Sciatic nerve (tissue), 2 donors: Measurements from ENCODE around the gene SPRR1A. TPM values are rescaled to one million over a fixed set of nuclear protein-coding genes. Genes with fewer than 3 reads are reported as not detected.
"Not testable (repeated sequence)": the region's sequence is repeated elsewhere in the genome, so short reads cannot be mapped to it uniquely, and the experiment has no call there.

ENCODE experiments used
- ATAC-seq: fragments of 200-7000 bp; cut with Tn5 transposase; one replicate; pipeline ENCODE4 v1.9.1; 2020; ENCODE audit warnings: mild to moderate bottlenecking, moderate library complexity
- DNase-seq: peaks from one replicate; pipeline ENCODE4 v3.0.0-alpha.2; 2020; ENCODE audit warnings: low spot score
- intact Hi-C: fragments of 100-400 bp; cut with DNase I; formaldehyde crosslinking; loops from one replicate; pipeline ENCODE4 v1.14.2; 2022
- total RNA-seq: library from RNA; stranded (reverse); fragmentation: NEBNext Ultra II Directional; extraction: Animal tissue kit (Norgen Biotek cat#: 25700); gene quantifications from one replicate; pipeline ENCODE4 v1.2.1, GENCODE V29; 2021
- donor health status: DM: no; HTN: no; CAD: no.
- donor health status: DM: no; HTN: no; CAD: no.

The SPRR1A gene
- total RNA-seq, 1 donor from 2014 or later: not detected

- intact Hi-C loops, ATAC-seq, DNase-seq: not testable (repeated sequence)
Measured at GRCh38 chr1:153022340-153022739, 38.5 kb downstream of the SPRR1A start.

DNA sequence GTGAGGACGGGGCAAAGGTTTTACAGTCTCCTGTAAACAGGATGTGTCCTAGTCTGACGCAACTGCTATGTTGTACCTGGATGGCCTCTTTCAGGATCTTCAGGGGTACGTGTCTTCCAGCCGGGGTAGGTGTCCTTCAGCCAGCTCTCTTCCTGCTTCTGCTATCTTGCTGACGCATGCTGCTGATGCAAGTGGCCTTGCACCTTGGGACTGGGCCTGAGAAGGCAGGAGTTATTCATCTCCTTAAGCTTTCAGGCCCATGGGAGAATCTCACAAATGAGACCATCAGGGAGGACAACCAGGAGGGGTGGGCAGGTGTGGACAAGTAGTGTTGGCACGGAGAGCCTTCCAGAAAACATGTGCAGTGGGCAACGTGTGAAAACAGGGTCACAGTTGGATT, 39.2 kb downstream of the SPRR1A start:
- DNase-seq (no peak), ATAC-seq (no peak)
- intact Hi-C loops: no loop called here

- no peak for ATAC-seq
- intact Hi-C loops: no loop called here
- DNase-seq: no peak
Measured at GRCh38 chr1:153024413-153024812, 40.5 kb downstream of the SPRR1A start.

DNA sequence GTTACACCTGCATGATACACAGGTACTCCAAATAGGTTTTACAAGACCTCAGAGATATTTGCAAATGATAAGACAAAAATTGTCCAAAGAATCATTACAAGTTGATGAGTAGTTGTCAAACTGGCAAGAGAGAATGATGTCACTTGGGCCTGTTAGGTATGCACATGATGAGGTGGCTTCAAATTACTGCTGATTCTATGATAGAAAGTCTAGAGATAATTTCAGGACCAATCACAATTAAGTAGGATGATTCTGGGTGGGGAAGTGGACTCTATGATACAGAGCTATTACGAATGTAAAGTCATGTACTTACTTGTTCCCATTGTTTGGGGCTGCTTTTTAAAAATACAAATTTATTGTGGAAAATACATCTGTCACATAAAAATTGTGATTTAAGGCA, 41.9 kb downstream of the SPRR1A start:
- intact Hi-C loops: no loop called here
- DNase-seq: no peak
- ATAC-seq: no peak

DNA sequence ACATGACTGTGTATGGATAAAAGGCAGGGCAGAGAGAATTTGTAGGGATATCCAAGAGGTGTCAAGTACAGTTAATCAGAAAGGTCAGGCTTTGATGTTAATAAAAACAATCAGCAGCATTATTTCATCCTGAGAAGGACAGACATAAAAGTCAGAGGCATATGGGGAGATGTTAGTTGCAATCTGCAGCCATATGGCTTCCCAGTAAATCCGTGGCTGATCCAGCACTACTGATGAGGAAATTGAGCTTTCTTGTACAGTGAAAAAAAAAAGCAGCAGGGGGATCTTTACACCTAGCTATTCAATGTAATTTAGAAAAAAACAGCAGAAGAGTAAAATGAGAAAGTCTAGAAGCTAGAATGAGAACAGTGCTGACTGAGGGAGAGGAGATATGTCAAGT, 44.9 kb downstream of the SPRR1A start:
- DNase-seq: no peak
- intact Hi-C loops: no loop called here
- ATAC-seq: no peak

DNA sequence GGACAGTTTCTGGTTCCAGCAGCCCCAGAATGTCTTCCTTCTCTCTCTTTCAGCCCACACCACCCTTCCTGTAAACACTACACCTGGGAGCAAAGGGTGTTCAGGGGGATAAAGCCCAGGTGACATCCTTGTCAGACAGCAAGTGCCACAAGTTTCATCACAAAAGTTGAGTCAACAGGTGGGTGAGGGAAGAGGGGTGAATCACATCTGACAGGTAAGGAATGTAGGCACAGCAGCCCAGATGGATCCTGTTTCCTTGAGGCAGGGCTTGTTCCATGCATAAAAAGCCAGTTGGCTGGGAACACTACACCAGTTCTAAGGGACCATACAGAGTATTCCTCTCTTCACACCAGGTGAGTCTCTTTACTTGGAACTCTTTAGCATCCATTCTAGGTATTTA, 47.0 kb downstream of the SPRR1A start, which contains the start of gene SPRR1B:
SPRR1B (plus strand) TSS at position 309 of the 400 bp plus-strand sequence. CDS start 1,143 bp downstream, outside the sequence.
- intact Hi-C loops: no loop called here

GRCh38 chr1:153032073-153032472, 48.2 kb downstream of the SPRR1A start:
- intact Hi-C loops: no loop called here
- ATAC-seq: no peak
- no peak for DNase-seq

More for the DNA sequence above, 47.0 kb downstream of the SPRR1A start, which contains the start of gene SPRR1B:
- DNase-seq (no peak), ATAC-seq (no peak)

GRCh38 chr1:153032677-153033308, 48.9 kb downstream of the SPRR1A start:
- ATAC-seq: no peak
- intact Hi-C loops: no loop called here
- DNase-seq: no peak

- intact Hi-C loops: no loop called here
- no peak for DNase-seq
- ATAC-seq: no peak
Measured at GRCh38 chr1:153035211-153035610, 51.3 kb downstream of the SPRR1A start.

Other genes starting within 250 kb of the SPRR1A start
- gene KPRP, start 226.1 kb upstream of the SPRR1A start, total RNA-seq: not detected
- gene LCE1F, start 208.9 kb upstream of the SPRR1A start, total RNA-seq: not detected
- gene LCE1E, start 197.8 kb upstream of the SPRR1A start, total RNA-seq: not detected
- gene LCE1D, start 187.4 kb upstream of the SPRR1A start, total RNA-seq: not detected
- gene LCE1C, start 177.4 kb upstream of the SPRR1A start, total RNA-seq: not detected
- not detected for gene LCE1B, start 172.1 kb upstream of the SPRR1A start, total RNA-seq
- gene LCE1A, start 156.6 kb upstream of the SPRR1A start, total RNA-seq: not detected
- gene LCE6A, start 141.2 kb upstream of the SPRR1A start, total RNA-seq: not detected
- gene LCE7A, start 124.1 kb upstream of the SPRR1A start, total RNA-seq: not detected
- not detected for gene SMCP, start 105.8 kb upstream of the SPRR1A start, total RNA-seq
- not detected for gene IVL, start 75.5 kb upstream of the SPRR1A start, total RNA-seq
- not detected for gene SPRR5, start 36.9 kb upstream of the SPRR1A start, total RNA-seq
- gene SPRR4, start 13.4 kb upstream of the SPRR1A start, total RNA-seq: not detected
- 0.45 TPM for gene SPRR3, start 17.7 kb downstream of the SPRR1A start, total RNA-seq
- not detected for gene SPRR1B, start 47.1 kb downstream of the SPRR1A start, total RNA-seq
- gene SPRR2D, start 57.0 kb downstream of the SPRR1A start, total RNA-seq: not detected
- gene SPRR2A, start 73.4 kb downstream of the SPRR1A start, total RNA-seq: 0.67 TPM
- not detected for gene SPRR2B, start 87.5 kb downstream of the SPRR1A start, total RNA-seq
- gene SPRR2E, start 110.4 kb downstream of the SPRR1A start, total RNA-seq: not detected
- gene SPRR2F, start 129.4 kb downstream of the SPRR1A start, total RNA-seq: not detected
- gene SPRR2G, start 166.8 kb downstream of the SPRR1A start, total RNA-seq: not detected
- gene LELP1, start 219.3 kb downstream of the SPRR1A start, total RNA-seq: not detected
- not detected for gene PRR9, start 233.5 kb downstream of the SPRR1A start, total RNA-seq